COLO668 (cell line): ENCODE results near the gene GLRA1.
"Not testable (repeated sequence)": the region's sequence is repeated elsewhere in the genome, so short reads cannot be mapped to it uniquely, and the experiment has no call there.

Experiments used
- DNase-seq: peaks from one replicate; lab custom pipeline; 2025; ENCODE audit not compliant: unreplicated experiment; lab: John Stamatoyannopoulos, UW

GLRA1 gene

DNA sequence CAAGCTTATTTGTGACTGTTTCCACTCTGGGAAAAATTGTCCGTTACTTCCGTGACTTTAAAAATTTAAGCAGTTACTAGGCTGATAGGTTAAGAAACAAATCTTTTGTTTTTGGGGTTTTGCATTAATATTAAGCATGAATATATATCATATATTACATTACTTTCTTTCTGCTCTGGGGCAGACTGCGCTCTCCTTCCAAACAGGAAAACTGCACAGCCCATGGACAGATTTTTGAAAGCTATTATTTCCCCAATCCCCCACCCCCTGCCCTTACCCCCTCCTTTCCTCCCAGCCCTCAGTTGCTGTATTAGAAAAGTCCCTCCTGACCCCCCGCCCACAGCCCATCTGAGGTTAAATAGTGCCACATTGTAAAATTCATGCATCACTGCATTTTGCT lies 102.5 kb downstream of the GLRA1 start:
- no peak for DNase-seq

- no peak for DNase-seq
These were observed 103.7 kb downstream of the GLRA1 start for GRCh38 chr5:151820903-151821302.

DNA sequence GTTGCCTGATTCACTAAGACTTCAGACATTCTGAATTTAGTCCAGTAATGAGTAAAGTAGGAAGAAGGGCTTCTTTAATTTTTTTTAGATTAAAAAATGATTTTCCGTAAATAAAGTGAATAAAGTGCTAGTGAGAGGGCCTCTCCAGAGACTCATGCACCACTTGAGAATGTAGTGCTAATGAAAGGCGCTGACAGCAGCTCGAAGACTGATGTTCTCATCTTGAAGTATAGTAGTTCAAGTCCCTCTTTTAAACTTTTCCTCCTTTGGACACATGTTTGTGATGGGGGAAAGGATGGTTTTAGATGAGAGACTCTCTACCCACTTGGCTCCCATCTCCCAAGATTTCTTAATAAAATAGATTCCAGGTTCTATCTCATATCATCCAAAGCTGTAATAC lies 104.4 kb downstream of the GLRA1 start:
- no peak for DNase-seq

DNA sequence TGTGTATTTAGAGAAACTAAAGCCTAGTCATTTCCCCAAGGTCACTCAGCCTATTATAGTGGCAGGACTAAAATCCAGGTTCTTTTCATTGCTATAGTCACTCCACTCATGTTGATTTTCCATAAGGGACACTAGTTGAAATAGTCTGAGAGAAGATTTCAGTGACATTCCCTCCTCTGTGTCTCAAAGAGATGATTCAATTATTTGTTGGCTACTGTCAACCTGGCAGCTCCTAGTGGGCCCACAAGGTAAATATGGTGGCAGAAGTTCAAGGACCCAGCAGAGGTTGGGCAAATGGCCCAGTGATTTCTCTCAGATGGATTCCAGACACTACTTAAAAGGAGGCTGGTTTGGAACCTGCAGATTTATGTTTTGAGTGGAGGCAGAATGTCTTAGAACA lies 104.8 kb downstream of the GLRA1 start:
- no peak for DNase-seq

GRCh38 chr5:151815051-151815450 lies 109.6 kb downstream of the GLRA1 start:
- no peak for DNase-seq

DNA sequence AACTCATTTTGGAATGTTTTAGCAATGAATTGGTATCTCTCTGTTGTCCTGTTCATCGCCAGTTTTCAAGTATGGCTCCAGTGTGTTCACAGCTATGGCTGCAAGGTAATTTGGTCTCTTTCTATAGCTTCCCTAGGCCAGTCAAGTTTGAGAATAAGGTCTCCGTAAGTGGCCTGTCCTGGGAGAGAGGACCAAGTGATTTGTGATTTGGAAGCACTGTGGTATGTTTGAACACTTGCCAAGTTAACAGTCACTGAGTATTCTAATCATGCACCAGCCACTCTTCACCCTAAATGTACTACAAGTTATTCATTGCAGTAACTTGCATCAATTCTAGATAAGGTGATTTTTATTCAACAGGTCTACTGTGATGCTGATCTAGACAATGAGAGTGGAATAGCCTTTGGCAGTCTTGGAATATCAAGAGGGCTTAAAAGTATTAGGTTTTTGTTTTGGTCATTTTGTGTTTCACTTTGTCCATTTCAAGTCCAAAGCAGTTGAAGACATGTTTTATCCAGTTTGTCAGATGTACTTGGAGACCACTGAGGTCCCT lies 111.8 kb downstream of the GLRA1 start:
- DNase-seq = no peak

DNA sequence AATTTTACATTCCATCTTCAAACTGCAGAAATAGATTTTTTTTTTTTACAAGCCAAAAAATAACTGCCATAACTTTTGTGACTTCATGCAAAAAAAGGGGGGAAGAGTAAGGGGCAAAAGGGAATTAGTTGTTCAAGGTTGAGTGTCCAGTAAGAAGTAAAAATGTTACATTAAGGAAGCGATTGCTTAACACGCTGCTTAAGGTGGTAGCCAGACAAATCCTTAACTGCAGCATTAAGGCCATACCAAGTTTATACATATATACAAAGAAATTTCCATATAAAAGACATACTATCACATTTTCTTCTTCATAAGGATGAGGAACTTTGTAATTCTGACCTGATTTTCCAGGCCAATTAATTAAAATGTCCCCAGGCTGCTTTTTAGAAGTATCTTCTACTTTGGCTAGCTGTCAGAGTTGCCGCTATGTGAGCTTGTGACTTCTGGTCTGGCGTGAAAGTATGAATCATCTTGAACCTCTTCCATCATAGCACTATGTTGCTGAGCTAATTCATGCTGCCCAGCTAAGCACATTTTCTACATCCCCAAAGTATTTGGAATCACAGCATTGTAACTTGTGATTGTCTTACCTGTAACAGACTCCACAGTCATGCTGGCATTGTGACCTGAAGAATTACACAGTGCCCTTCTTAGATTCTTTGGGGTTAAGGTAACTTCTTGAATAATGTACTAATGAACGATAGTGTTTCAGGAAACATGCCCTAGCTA lies 112.9 kb downstream of the GLRA1 start:
- no peak for DNase-seq

DNA sequence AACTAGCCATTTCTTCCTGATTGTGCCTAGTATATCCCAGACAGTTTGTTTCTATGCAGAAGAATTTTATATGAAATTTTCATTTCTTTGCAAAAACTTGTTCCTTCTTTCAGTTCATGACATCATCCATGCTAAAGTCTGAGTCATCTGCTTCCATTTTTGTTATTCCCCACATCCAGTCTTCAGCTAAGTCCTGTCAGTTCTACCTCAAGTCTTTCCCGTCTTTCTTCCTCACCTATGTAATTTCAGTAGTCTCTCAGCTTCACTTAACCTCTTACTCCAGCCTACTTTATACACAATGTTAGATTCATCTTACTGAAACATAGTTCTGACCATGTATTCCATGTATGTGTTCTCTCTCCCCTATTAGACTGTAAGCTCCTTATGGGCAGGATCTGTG lies 113.8 kb downstream of the GLRA1 start:
- DNase-seq = no peak

- DNase-seq = no peak
These were observed 114.2 kb downstream of the GLRA1 start for GRCh38 chr5:151810449-151810848.

DNA sequence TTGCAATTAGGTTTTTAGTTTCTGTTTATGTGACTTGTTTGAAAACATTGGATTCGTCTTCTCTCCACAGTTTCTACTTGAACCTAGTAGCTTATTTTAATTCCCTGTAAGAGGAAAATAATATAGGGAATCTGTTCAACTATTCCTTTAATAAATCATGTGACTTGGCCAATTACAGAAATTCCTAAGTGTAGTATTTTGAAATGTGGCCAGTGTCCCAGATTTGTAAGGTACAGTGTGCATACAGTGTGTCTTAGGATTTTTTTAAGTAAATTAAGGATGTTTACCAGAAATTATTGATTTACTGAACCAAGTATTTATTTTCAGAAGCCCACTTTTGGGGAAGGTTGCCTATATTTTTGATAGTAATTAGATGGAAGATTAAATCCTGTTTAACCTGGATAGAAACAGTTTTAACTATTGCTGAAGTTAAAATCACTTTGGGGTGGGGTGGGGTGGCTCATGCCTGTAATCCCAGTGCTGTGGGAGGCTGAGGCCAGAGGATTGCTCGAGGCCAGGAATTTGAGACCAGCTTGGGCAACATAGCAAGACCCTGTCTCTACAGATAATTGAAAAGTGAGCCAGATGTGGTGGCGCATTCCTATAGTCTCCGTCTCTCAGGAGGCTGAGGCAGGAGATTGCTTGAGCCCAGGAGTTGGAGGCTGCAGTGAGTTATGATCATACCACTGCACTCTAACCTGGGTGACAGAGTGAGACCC lies 116.0 kb downstream of the GLRA1 start:
- DNase-seq = no peak

- DNase-seq = no peak
These were observed 119.0 kb downstream of the GLRA1 start for GRCh38 chr5:151805414-151806223.

DNA sequence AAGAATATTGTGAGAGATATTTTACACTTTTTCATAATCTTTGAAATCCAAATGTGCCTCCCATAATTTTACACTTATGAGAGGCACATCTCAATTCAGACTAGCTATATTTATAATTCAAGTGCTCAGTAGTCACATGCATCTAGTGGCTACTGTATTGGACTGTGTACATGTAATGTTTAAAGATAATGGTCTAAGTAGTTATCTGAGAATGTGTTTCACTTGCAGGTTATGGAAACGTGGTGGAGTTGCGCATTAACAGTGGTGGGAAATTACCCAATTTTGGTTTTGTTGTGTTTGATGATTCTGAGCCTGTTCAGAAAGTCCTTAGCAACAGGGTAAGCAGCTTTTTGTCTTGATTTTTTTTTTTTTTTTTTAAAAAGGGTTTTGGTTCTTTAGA lies 124.1 kb downstream of the GLRA1 start:
- no peak for DNase-seq

DNA sequence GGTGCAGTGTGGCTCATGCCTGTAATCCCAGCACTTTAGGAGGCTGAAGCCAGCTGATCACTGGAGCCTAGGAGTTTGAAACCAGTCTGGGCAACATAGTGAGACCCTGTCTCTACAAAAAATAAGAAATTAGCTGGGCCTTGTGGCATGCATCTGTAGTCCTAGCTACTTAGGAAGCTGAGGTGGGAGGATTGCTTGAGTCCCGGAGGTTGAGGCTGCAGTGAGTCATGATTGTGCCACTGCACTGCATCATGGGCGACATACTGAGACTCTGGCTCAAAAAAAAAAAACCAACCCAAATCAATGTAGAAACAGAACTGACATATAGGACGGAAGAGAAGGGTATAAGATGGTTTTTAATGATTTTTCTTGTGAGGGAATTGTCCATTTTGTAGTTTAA lies 125.2 kb downstream of the GLRA1 start:
- no peak for DNase-seq

DNA sequence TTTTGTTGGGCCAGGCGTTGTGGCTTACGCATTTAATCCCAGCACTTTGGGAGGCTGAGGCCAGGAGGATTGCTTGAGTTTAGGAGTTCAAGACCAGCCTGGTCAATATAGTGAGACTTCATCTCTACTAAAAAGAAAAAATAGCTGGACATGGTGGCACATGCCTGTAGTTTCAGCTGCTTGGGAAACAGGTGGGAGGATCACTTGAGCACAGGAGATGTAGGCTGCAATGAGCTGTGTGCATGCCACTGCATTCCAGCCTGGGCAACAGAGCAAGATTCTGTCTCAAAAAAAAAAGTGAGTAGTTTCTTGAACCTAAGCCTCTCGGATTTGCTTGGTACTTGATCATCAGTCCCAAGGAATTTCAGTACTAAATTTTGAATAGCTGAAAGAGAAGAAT lies 126.0 kb downstream of the GLRA1 start:
- DNase-seq = no peak

GRCh38 chr5:151795426-151795825 lies 129.2 kb downstream of the GLRA1 start:
- DNase-seq = no peak

DNA sequence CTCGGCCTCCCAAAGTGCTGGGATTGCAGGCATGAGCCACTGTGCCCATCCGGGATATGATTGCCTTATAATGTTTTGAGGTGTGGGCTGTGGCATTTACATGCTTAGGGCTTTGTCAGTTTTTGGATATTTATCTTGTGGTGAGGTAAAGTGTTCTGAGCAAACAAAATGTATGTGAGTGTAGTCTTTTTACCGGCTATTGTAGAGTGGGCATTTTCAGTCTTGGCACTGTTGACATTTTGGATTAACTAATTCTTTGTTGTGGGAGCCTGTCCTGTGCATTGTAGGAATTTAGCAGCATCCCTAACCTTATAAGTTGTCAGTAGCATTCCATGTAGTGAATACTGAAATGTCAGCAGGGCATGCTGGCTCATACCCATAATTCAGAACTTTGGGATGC lies 131.3 kb downstream of the GLRA1 start:
- no peak for DNase-seq

DNA sequence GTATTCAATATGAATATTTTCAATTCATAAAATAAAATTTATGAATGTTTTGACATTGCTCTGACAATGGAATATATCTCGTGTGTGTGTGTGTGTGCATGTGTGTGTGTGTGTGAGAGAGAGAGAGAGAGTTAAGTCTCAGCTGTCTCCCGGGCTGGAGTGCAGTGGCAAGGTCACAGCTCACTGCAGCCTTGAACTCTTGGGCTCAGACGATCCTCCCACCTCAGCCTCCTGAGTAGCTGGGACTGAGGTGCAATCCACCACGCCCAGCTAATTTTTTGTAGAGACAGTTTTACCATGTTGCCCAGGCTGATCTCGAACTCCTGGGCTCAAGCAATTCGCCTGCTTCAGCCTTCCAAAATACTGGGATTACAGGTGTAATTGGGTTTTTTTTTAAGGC lies 136.8 kb downstream of the GLRA1 start:
- DNase-seq = no peak

DNA sequence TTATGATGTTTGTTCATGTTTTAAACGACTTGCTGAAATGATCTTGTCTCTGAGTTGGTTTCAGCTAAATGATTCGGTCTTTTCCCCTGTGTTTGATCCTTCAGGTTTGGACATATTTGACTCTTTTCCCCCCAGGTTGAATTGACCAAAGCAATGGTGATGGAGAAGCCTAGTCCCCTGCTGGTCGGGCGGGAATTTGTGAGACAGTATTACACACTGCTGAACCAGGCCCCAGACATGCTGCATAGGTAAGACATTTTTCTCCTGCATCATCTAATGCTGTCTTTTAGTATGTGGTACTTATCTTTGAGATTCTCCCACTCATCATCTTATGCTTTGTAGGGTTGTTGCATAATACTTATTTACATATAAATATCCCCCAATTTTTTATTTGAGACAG lies 138.2 kb downstream of the GLRA1 start:
- DNase-seq = no peak

- DNase-seq = no peak
These were observed 140.5 kb downstream of the GLRA1 start for GRCh38 chr5:151784141-151784540.

DNA sequence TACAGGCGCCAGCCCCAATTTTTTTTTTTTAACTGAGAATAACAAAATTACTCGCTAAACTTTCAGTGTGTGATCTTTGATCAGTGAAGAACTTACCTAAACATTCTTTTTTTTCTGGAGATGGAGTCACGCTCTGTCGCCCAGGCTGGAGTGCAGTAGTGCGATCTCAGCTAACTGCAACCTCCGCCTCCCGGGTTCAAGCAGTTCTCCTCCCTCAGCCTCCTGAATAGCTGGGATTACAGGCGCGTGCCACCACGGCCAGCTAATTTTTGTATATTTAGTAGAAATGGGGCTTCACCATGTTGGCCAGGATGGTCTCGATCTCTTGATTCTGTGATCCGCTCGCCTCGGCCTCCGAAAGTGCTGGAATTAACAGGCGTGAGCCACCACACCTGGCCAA lies 141.0 kb downstream of the GLRA1 start:
- not testable (repeated sequence) for DNase-seq

- DNase-seq = no peak
These were observed 143.4 kb downstream of the GLRA1 start for GRCh38 chr5:151781201-151781600.

DNA sequence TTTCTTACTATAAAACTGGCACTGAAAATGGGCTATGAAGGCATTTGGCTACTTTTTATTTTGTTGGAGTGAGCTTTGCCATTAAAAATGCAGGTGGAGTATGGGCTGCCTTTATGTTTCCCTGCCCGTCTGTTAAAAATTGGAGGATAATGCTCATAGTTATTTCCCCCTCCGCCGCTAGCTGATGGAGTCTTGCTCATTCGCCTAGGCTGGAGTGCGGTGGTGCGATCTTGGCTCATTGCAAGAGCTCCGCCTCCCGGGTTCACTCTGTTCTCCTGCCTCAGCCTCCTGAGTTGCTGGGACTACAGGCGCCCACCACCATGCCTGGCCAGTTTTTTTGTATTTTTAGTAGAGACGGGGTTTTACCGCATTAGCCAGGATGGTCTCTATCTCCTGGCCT lies 144.3 kb downstream of the GLRA1 start:
- DNase-seq = no peak
